SK-N-SH (cell line): ENCODE results near the gene HMOX1. TPM values are rescaled to one million over a fixed set of nuclear protein-coding genes. Genes with fewer than 3 reads are reported as not detected.

Source experiments
- CTCF ChIA-PET: fragments of 300-600, 350-600 bp; formaldehyde crosslinking; extraction: SDS; loops from one replicate; lab custom pipeline; 2021; lab: Yijun Ruan, JAX
- POLR2A ChIA-PET: fragments of 350-600 bp; sonication (Branson Sonifier 250); formaldehyde crosslinking; extraction: SDS; loops from one replicate; lab custom pipeline; 2020; ENCODE audit warnings: antibody characterized with exemption, inconsistent platforms; lab: Yijun Ruan, JAX
- DNase-seq: peaks from one replicate; pipeline ENCODE4 v3.0.0; 2012
- H2AFZ ChIP-seq: fragments of 200-600 bp; sonication (generic); 2 replicates; pipeline ENCODE4 v1.8.1; 2016; ENCODE audit warnings: antibody characterized with exemption, mild to moderate bottlenecking, low read depth
- H3F3A ChIP-seq: fragments of 200-600 bp; sonication (generic); replicated peaks from 2 replicates; pipeline ENCODE3; 2016; ENCODE audit warnings: antibody characterized with exemption, mild to moderate bottlenecking; ENCODE audit not compliant: insufficient read depth
- H3K27ac ChIP-seq, 2 experiments: fragments of 200-500 bp in 1 of 2; fragments of 200-600 bp in 1 of 2; sonication (Bioruptor generic) in 1 of 2; sonication (generic), shearing (Covaris generic) in 1 of 2; 2 replicates each; pipeline versions ENCODE4 v1.5.1 to v1.6.1; 2014 to 2016; ENCODE audit warnings: low read depth in 2 of 2, inconsistent platforms in 1 of 2, low read length in 1 of 2, mild to moderate bottlenecking in 1 of 2, mixed read lengths in 1 of 2
- H3K27me3 ChIP-seq: fragments of 200-600 bp; sonication (generic), shearing (Covaris generic); 2 replicates; pipeline ENCODE4 v1.6.1; 2016; ENCODE audit warnings: mixed run types; ENCODE audit not compliant: insufficient read depth
- H3K36me3 ChIP-seq, 2 experiments: fragments of 200-500 bp in 1 of 2; fragments of 200-600 bp in 1 of 2; sonication (Bioruptor generic) in 1 of 2; sonication (generic) in 1 of 2; replicated peaks in 1 of 2; 2 replicates each; pipeline versions ENCODE3 to v1.5.1; 2014 to 2016; ENCODE audit warnings: low read length in 1 of 2, mild to moderate bottlenecking in 1 of 2; ENCODE audit not compliant: insufficient read depth in 2 of 2, control insufficient read depth in 1 of 2
- H3K4me1 ChIP-seq, 2 experiments: fragments of 200-500 bp in 1 of 2; fragments of 200-600 bp in 1 of 2; sonication (Bioruptor generic) in 1 of 2; sonication (generic), shearing (Covaris generic) in 1 of 2; 2 replicates each; pipeline versions ENCODE4 v1.5.1 to v1.6.1; 2014 to 2016; ENCODE audit warnings: low read depth in 1 of 2, low read length in 1 of 2, mixed run types in 1 of 2; ENCODE audit not compliant: insufficient read depth in 2 of 2, control insufficient read depth in 1 of 2
- H3K4me2 ChIP-seq: fragments of 200-600 bp; sonication (generic), shearing (Covaris generic); 2 replicates; pipeline ENCODE4 v1.6.1; 2017; ENCODE audit warnings: mixed run types
- H3K4me3 ChIP-seq, 2 experiments: fragments of 200-500 bp in 1 of 2; fragments of 200-600 bp in 1 of 2; sonication (Bioruptor generic) in 1 of 2; sonication (generic), shearing (Covaris generic) in 1 of 2; 2 replicates each; pipeline versions ENCODE4 v1.5.1 to v1.8.1; 2014 to 2016; ENCODE audit warnings: low read depth in 2 of 2, inconsistent platforms in 1 of 2, low read length in 1 of 2, mild to moderate bottlenecking in 1 of 2, mixed read lengths in 1 of 2, moderate library complexity in 1 of 2
- H3K79me2 ChIP-seq: fragments of 200-600 bp; sonication (generic); 2 replicates; pipeline ENCODE4 v1.8.1; 2017; ENCODE audit warnings: mild to moderate bottlenecking; ENCODE audit not compliant: insufficient read depth
- H3K9ac ChIP-seq: fragments of 200-600 bp; sonication (generic); 2 replicates; pipeline ENCODE4 v1.6.1; 2017; ENCODE audit warnings: mixed run types
- H3K9me2 ChIP-seq: fragments of 200-600 bp; sonication (generic); 2 replicates; pipeline ENCODE4 v1.6.1; 2017; ENCODE audit warnings: mixed run types
- H3K9me3 ChIP-seq: fragments of 200-600 bp; sonication (generic); 2 replicates; pipeline ENCODE4 v1.6.1; 2017; ENCODE audit warnings: mixed run types, mild to moderate bottlenecking, moderate library complexity
- H4K20me1 ChIP-seq: fragments of 200-600 bp; sonication (generic); 2 replicates; pipeline ENCODE4 v1.6.1; 2017; ENCODE audit warnings: mild to moderate bottlenecking, mixed run types; ENCODE audit not compliant: insufficient read depth
- EP300 ChIP-seq, 2 experiments: IDR thresholded peaks; 2 replicates each; pipeline versions ENCODE4 v1.4.0 to v1.6.1; 2012; ENCODE audit warnings: borderline replicate concordance in 1 of 2, low read depth in 1 of 2, low read length in 1 of 2
- FOSL2 ChIP-seq: IDR thresholded peaks from 2 replicates; pipeline ENCODE4 v1.4.0; 2012; ENCODE audit warnings: low read depth, mild to moderate bottlenecking, moderate library complexity, borderline replicate concordance
- GABPA ChIP-seq: IDR thresholded peaks from 2 replicates; pipeline ENCODE4 v1.4.0; 2012; ENCODE audit warnings: low read depth, mild to moderate bottlenecking
- IRF3 ChIP-seq: fragments of 150-350 bp; IDR thresholded peaks from 2 replicates; pipeline ENCODE4 v1.6.1; 2016; ENCODE audit warnings: mild to moderate bottlenecking, low read depth, low read length
- MAX ChIP-seq: IDR thresholded peaks from 2 replicates; pipeline ENCODE4 v1.4.0; 2012; ENCODE audit warnings: low read depth
- PBX3 ChIP-seq: IDR thresholded peaks from 2 replicates; pipeline ENCODE4; 2012
- REST ChIP-seq: IDR thresholded peaks from 2 replicates; pipeline ENCODE4 v1.6.1; 2012; ENCODE audit warnings: mild to moderate bottlenecking, low read depth, low read length, moderate library complexity
- RFX5 ChIP-seq: IDR thresholded peaks from 2 replicates; pipeline ENCODE4 v1.6.1; 2012; ENCODE audit warnings: mild to moderate bottlenecking, improper control_type of control experiment, low read length
- RXRA ChIP-seq: IDR thresholded peaks from 2 replicates; pipeline ENCODE4 v1.4.0; 2012; ENCODE audit warnings: low read depth, mild to moderate bottlenecking, borderline replicate concordance
- SIN3A ChIP-seq: IDR thresholded peaks from 2 replicates; pipeline ENCODE4 v1.6.1; 2012; ENCODE audit warnings: low read depth, mild to moderate bottlenecking, low read length, moderate library complexity, borderline replicate concordance
- SMC3 ChIP-seq: IDR thresholded peaks from 2 replicates; pipeline ENCODE4 v1.6.1; 2012; ENCODE audit warnings: low read depth, low read length, improper control_type of control experiment
- TAF1 ChIP-seq: IDR thresholded peaks from 2 replicates; pipeline ENCODE4 v1.6.1; 2012; ENCODE audit warnings: low read depth, mild to moderate bottlenecking, low read length, moderate library complexity, borderline replicate concordance
- TCF12 ChIP-seq: IDR thresholded peaks from 2 replicates; pipeline ENCODE4 v1.4.0; 2012
- TEAD4 ChIP-seq: IDR thresholded peaks from 2 replicates; pipeline ENCODE4 v1.4.0; 2012; ENCODE audit warnings: mild to moderate bottlenecking, borderline replicate concordance; ENCODE audit not compliant: insufficient read depth
- YY1 ChIP-seq: IDR thresholded peaks from 2 replicates; pipeline ENCODE4 v1.4.0; 2012; ENCODE audit warnings: low read depth, mild to moderate bottlenecking
- ZBTB33 ChIP-seq: IDR thresholded peaks from 2 replicates; pipeline ENCODE4 v1.4.0; 2012; ENCODE audit warnings: low read depth, borderline replicate concordance
- WGBS: methylation state at CpG from one replicate; pipeline ENCODE4 v1.1.6; 2017; ENCODE audit warnings: low lambda C conversion rate; 5-methylcytosine and 5-hydroxymethylcytosine counted together
- polyA plus RNA-seq, 3 experiments: library from polyadenylated mRNA; depleted of rRNA; stranded (reverse); fragments of >200 nt; gene quantifications; 2 replicates each; pipeline ENCODE4 v1.2.3, GENCODE V29; 2012

The HMOX1 gene
- polyA plus RNA-seq, 1 of the 3 experiments (the other 2 are of a cell fraction), result 13.7 TPM

- Histone ChIP-seq H4K20me1 (no peaks in the 10 kb centered on the region), H3K36me3 (no peaks in the 10 kb centered on the region)
- WGBS, result 81% methylated on average over 4 of the region's 11 CpGs
Observed at GRCh38 chr22:35345808-35346505, 34.9 kb upstream of the HMOX1 start.

GRCh38 chr22:35346596-35347220 is 34.2 kb upstream of the HMOX1 start:
- Histone ChIP-seq H2AFZ (no peak overlapping the region), H3K4me3 (no peak overlapping the region), H3K9ac (no peak overlapping the region), H3F3A (no peaks in the 10 kb centered on the region), H3K4me2 (no peak overlapping the region), H3K4me1 (peaks cover 5 to 24% of the 10 kb centered on the region in 2 experiments; a peak in 2 of 4 replicates), H3K36me3 (no peaks in the 10 kb centered on the region), H4K20me1 (no peaks in the 10 kb centered on the region), H3K27me3 (no peaks in the 10 kb centered on the region), H3K9me3 (no peaks in the 10 kb centered on the region), H3K27ac (no peak overlapping the region), H3K79me2 (no peaks in the 10 kb centered on the region), H3K9me2 (no peaks in the 10 kb centered on the region)
- 92% methylated on average over 18 of the region's 19 CpGs for WGBS
- CTCF ChIA-PET, result interaction anchor here (0.5 to 2.6 kb wide), 2 partner anchors 24 to 84 kb away, joined by 3 to 7 read pairs; no protein-coding TSS in a partner anchor
- no peak for DNase-seq
- POLR2A ChIA-PET, result no interaction called here
- TF ChIP-seq TEAD4 (no peak), REST (no peak), TCF12 (no peak), RFX5 (no peak), PBX3 (no peak), ZBTB33 (no peak), SMC3 (no peak), YY1 (no peak), FOSL2 (no peak)

More at GRCh38 chr22:35345808-35346505, 34.9 kb upstream of the HMOX1 start:
- Histone ChIP-seq H3K9me2 (no peaks in the 10 kb centered on the region), H3K27ac (no peak overlapping the region), H3K27me3 (no peaks in the 10 kb centered on the region), H3K4me3 (no peak overlapping the region), H3F3A (no peaks in the 10 kb centered on the region), H3K79me2 (no peaks in the 10 kb centered on the region), H3K9ac (no peak overlapping the region), H3K4me1 (peaks cover 5 to 19% of the 10 kb centered on the region in 2 experiments; a peak in 2 of 4 replicates), H2AFZ (no peak overlapping the region), H3K4me2 (no peak overlapping the region), H3K9me3 (no peaks in the 10 kb centered on the region)
- DNase-seq, result no peak
- CTCF ChIA-PET, result interaction anchor here (0.5 to 2.6 kb wide), 2 partner anchors 25 to 85 kb away, joined by 3 to 7 read pairs; no protein-coding TSS in a partner anchor
- no peak for TF ChIP-seq EP300 (IDR thresholded peaks at IDR 0.05; ENCODE audit: borderline replicate concordance in 1 of 2, low read depth in 1 of 2, low read length in 1 of 2)
- TF ChIP-seq MAX, result no peak
- TF ChIP-seq SIN3A, result no peak
- TF ChIP-seq RXRA, result no peak
- no peak for TF ChIP-seq TAF1
- no peak for TF ChIP-seq IRF3
- TF ChIP-seq GABPA, result no peak
- POLR2A ChIA-PET, result interaction anchor here (0.7 to 1.2 kb wide), 2 partner anchors 10 to 11 kb away, joined by 3 read pairs; no protein-coding TSS in a partner anchor
